Measurements from ENCODE around the gene MTF2. TPM values are rescaled to one million over a fixed set of nuclear protein-coding genes. Genes with fewer than 3 reads are reported as not detected.

The MTF2 gene
- total RNA-seq, 1 experiment from 2014 or later, result 110 TPM

DNA sequence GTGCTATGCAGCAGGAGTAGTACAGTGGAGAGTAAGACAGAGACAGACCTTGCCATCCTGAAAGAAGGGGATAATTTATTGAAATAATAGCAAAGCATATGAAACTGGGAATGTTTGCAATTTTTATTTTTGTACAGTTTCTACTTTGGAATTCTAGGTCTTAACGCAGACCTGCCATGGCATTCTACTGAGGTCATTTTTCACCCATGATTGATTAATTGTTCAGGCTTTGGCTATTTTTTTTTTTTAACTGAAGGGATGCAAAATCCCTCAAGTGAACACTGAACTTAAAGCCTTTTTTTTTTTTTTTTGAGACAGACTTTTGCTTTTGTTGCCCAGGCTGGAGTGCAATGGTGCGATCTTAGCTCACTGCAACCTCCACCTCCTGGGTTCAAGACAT is 27.1 kb downstream of the MTF2 start:
- Mint-ChIP-seq H3K4me1 (peaks cover 25 to 39% of the 10 kb centered on the region in 2 experiments), H3K4me3 (no peak overlapping the region), H3K27ac (peak overlapping the region in 2 of 3 experiments; percentile 37 to 41; a peak in 4 of 7 replicates), H3K27me3 (ENCODE audit: low read depth) (no peaks in the 10 kb centered on the region), H3K9me3 (peaks cover 5 to 7% of the 10 kb centered on the region in 2 experiments; a peak in 1 of 5 replicates), H3K36me3 (ENCODE audit: insufficient read depth in 1 of 3, low read depth in 3 of 3) (peaks cover 46 to 61% (median 59%) of the 10 kb centered on the region in 3 experiments)
- Histone ChIP-seq H3K56ac (ENCODE audit: insufficient read length, low read depth, low read length) (no peak overlapping the region), H3K79me1 (ENCODE audit: insufficient read depth, low read depth, low read length, poor library complexity, severe bottlenecking) (peaks cover 3% of the 10 kb centered on the region), H3K79me2 (ENCODE audit: insufficient read depth, low read length) (peaks cover 56% of the 10 kb centered on the region; the same call in 1 of the 2 replicates), H3K23ac (ENCODE audit: insufficient read length, low read depth, low read length) (no peak overlapping the region), H3K9me3 (ENCODE audit: control insufficient read depth, low read depth, low read length) (no peaks in the 10 kb centered on the region), H2BK12ac (ENCODE audit: insufficient read length, low read depth, low read length) (no peak overlapping the region), H4K91ac (ENCODE audit: insufficient read length, low read depth, low read length) (no peak overlapping the region), H4K20me1 (ENCODE audit: control insufficient read depth, insufficient read depth, insufficient read length) (no peaks in the 10 kb centered on the region), H4K8ac (replicated peaks; ENCODE audit: insufficient read length, low read depth, low read length) (no peak overlapping the region), H3K27me3 (ENCODE audit: insufficient read depth, low read length) (no peaks in the 10 kb centered on the region), H3K4me2 (ENCODE audit: insufficient read depth, insufficient read length, low read length) (no peak overlapping the region), H2AFZ (ENCODE audit: low read length) (no peak overlapping the region), H3K4me1 (ENCODE audit: insufficient read depth, low read length) (no peaks in the 10 kb centered on the region; the same call in 1 of the 2 replicates), H2AK5ac (ENCODE audit: insufficient read length, low read length) (no peak overlapping the region), H4K5ac (ENCODE audit: insufficient read length, low read depth, low read length) (no peak overlapping the region), H2BK120ac (ENCODE audit: low read depth, low read length, poor library complexity, severe bottlenecking) (no peak overlapping the region), H3K23me2 (ENCODE audit: insufficient read length, low read depth, low read length, poor library complexity, severe bottlenecking) (no peaks in the 10 kb centered on the region), H3K18ac (ENCODE audit: insufficient read length, low read depth, low read length) (no peak overlapping the region), H3K9ac (ENCODE audit: extremely low read depth, insufficient read length, low read length) (no peak overlapping the region), H3K27ac (ENCODE audit: insufficient read length, low read depth, low read length) (no peak overlapping the region), H2BK20ac (ENCODE audit: low read depth, low read length, poor library complexity, severe bottlenecking) (no peak overlapping the region), H3T11ph (ENCODE audit: low read length) (no peak overlapping the region), H2BK15ac (ENCODE audit: low read depth, low read length) (no peak overlapping the region), H3K4ac (ENCODE audit: low read depth, low read length) (no peak overlapping the region), H2BK5ac (ENCODE audit: insufficient read length, low read length) (no peak overlapping the region), H3K14ac (ENCODE audit: insufficient read depth, low read length) (no peak overlapping the region)
- no CpG with 5 or more reads among the region's 2 CpGs for WGBS (ENCODE audit: extremely low coverage, insufficient read length, low lambda C conversion rate)
- DNase-seq, result no peak
- TF ChIP-seq, protein P1, sequence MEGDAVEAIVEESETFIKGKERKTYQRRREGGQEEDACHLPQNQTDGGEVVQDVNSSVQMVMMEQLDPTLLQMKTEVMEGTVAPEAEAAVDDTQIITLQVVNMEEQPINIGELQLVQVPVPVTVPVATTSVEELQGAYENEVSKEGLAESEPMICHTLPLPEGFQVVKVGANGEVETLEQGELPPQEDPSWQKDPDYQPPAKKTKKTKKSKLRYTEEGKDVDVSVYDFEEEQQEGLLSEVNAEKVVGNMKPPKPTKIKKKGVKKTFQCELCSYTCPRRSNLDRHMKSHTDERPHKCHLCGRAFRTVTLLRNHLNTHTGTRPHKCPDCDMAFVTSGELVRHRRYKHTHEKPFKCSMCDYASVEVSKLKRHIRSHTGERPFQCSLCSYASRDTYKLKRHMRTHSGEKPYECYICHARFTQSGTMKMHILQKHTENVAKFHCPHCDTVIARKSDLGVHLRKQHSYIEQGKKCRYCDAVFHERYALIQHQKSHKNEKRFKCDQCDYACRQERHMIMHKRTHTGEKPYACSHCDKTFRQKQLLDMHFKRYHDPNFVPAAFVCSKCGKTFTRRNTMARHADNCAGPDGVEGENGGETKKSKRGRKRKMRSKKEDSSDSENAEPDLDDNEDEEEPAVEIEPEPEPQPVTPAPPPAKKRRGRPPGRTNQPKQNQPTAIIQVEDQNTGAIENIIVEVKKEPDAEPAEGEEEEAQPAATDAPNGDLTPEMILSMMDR (conservative IDR thresholded peaks at IDR 0.05), result no peak
